RPMI8226 (cell line): ENCODE data around the gene TEDC1.
A peak's percentile ranks its signal among the peaks of the same experiment; 100 is the strongest.

Experiments used
- DNase-seq: peaks from one replicate; pipeline ENCODE4 v3.0.0-alpha.2; 2015

TEDC1 gene

GRCh38 chr14:105475269-105476096 is 15.6 kb upstream of the TEDC1 start:
- no peak for DNase-seq

GRCh38 chr14:105476097-105476830 is 14.8 kb upstream of the TEDC1 start:
- no peak for DNase-seq

- no peak for DNase-seq
These were observed 14.0 kb upstream of the TEDC1 start for GRCh38 chr14:105476831-105477659.

- peak; percentile 61 for DNase-seq
These were observed 13.2 kb upstream of the TEDC1 start for GRCh38 chr14:105477660-105478397.

- no peak for DNase-seq
These were observed 12.4 kb upstream of the TEDC1 start for GRCh38 chr14:105478398-105479251.

GRCh38 chr14:105479431-105480158 is 11.5 kb upstream of the TEDC1 start:
- DNase-seq: no peak

GRCh38 chr14:105480199-105480746 is 10.8 kb upstream of the TEDC1 start:
- no peak for DNase-seq

GRCh38 chr14:105480807-105481801 is 9.9 kb upstream of the TEDC1 start:
- peak; percentile 86 for DNase-seq

GRCh38 chr14:105481886-105482457 is 9.1 kb upstream of the TEDC1 start:
- peak; percentile 95 for DNase-seq

- DNase-seq: no peak
These were observed 8.4 kb upstream of the TEDC1 start for GRCh38 chr14:105482486-105483110.

GRCh38 chr14:105483300-105484068 is 7.6 kb upstream of the TEDC1 start:
- no peak for DNase-seq

- no peak for DNase-seq
These were observed 6.7 kb upstream of the TEDC1 start for GRCh38 chr14:105484069-105484996.

- no peak for DNase-seq
These were observed 6.1 kb upstream of the TEDC1 start for GRCh38 chr14:105484997-105485393.

GRCh38 chr14:105485739-105486162 is 5.3 kb upstream of the TEDC1 start:
- peak; percentile 52 for DNase-seq

- DNase-seq: no peak
These were observed 4.7 kb upstream of the TEDC1 start, which contains the start of gene CRIP1 for GRCh38 chr14:105486163-105486973. Gene CRIP1, plus strand, starts transcription at chr14:105486886. Its CDS starts 374 bp downstream, at chr14:105487260.
